HepG2 (cell line): ENCODE measurements around the gene SLC22A31. TPM values are rescaled to one million over a fixed set of nuclear protein-coding genes. Genes with fewer than 3 reads are reported as not detected.

ENCODE experiments used
- ATF7 ChIP-seq, 2 experiments: fragments of 450-650 bp in 1 of 2; sonication (generic) in 1 of 2; formaldehyde crosslinking in 1 of 2; IDR thresholded peaks; 2 replicates each; pipeline versions ENCODE4 v1.4.0 to v1.6.1; 2016 to 2020; ENCODE audit warnings: antibody characterized with exemption in 1 of 2, mild to moderate bottlenecking in 1 of 2, missing genetic modification reagents in 1 of 2
- CC2D1A ChIP-seq: sonication (generic); formaldehyde crosslinking; IDR thresholded peaks from 2 replicates; pipeline ENCODE4 v1.8.1; 2023; ENCODE audit warnings: mild to moderate bottlenecking, missing genetic modification reagents
- ELF3 ChIP-seq: IDR thresholded peaks from 2 replicates; pipeline ENCODE4 v1.6.1; 2016; ENCODE audit warnings: missing genetic modification reagents, missing compliant biosample characterization
- FOSL2 ChIP-seq: sonication (generic); formaldehyde crosslinking; IDR thresholded peaks from 2 replicates; pipeline ENCODE4 v1.4.0; 2020; ENCODE audit warnings: missing genetic modification reagents
- HCFC1 ChIP-seq: fragments of 150-350 bp; IDR thresholded peaks from 2 replicates; pipeline ENCODE4 v1.6.1; 2014; ENCODE audit warnings: low read depth, low read length
- IRF1 ChIP-seq: sonication (generic); formaldehyde crosslinking; IDR thresholded peaks from 2 replicates; pipeline ENCODE4 v1.4.0; 2020; ENCODE audit warnings: low read depth, mild to moderate bottlenecking, missing genetic modification reagents
- JUNB ChIP-seq: sonication (generic); formaldehyde crosslinking; IDR thresholded peaks from 2 replicates; pipeline ENCODE4 v1.8.0; 2022; ENCODE audit warnings: missing genetic modification reagents, mild to moderate bottlenecking, borderline replicate concordance
- KLF16 ChIP-seq, 2 experiments: sonication (generic) in 1 of 2; formaldehyde crosslinking in 1 of 2; IDR thresholded peaks; 2 replicates each; pipeline versions ENCODE4 v1.6.1 to v1.8.0; 2016 to 2023; ENCODE audit warnings: missing genetic modification reagents in 2 of 2, missing compliant biosample characterization in 1 of 2
- NFKB2 ChIP-seq: sonication (generic); formaldehyde crosslinking; IDR thresholded peaks from 2 replicates; pipeline ENCODE4 v1.4.0; 2020; ENCODE audit warnings: missing genetic modification reagents, borderline replicate concordance
- NR2F2 ChIP-seq: IDR thresholded peaks from 2 replicates; pipeline ENCODE4 v1.6.1; 2012; ENCODE audit warnings: low read depth, inconsistent platforms, borderline replicate concordance
- SAP130 ChIP-seq: IDR thresholded peaks from 2 replicates; pipeline ENCODE4 v1.6.1; 2016; ENCODE audit warnings: low read depth
- SRSF4 ChIP-seq: fragments of 200-400 bp; formaldehyde crosslinking; IDR thresholded peaks from one replicate; pipeline ENCODE4 v1.6.1; 2018; ENCODE audit warnings: mild to moderate bottlenecking, low read depth, low read length, moderate library complexity; ENCODE audit not compliant: poor library complexity, severe bottlenecking
- TFE3 ChIP-seq: IDR thresholded peaks from 2 replicates; pipeline ENCODE4 v1.6.1; 2016
- ZFP1 ChIP-seq: IDR thresholded peaks from 2 replicates; pipeline ENCODE4 v1.6.1; 2016
- ZNF30 ChIP-seq: sonication (generic); formaldehyde crosslinking; IDR thresholded peaks from 2 replicates; pipeline ENCODE4 v1.5.0; 2020; ENCODE audit warnings: mild to moderate bottlenecking, missing genetic modification reagents
- ZNF331 ChIP-seq: sonication (generic); formaldehyde crosslinking; IDR thresholded peaks from 2 replicates; pipeline ENCODE4 v1.4.0; 2020; ENCODE audit warnings: missing genetic modification reagents
- ZNF34 ChIP-seq: sonication (generic); formaldehyde crosslinking; IDR thresholded peaks from 2 replicates; pipeline ENCODE4 v1.4.0; 2020; ENCODE audit warnings: mild to moderate bottlenecking, missing genetic modification reagents, borderline replicate concordance
- ZNF678 ChIP-seq: sonication (generic); formaldehyde crosslinking; IDR thresholded peaks from 2 replicates; pipeline ENCODE4 v1.4.0; 2020; ENCODE audit warnings: mild to moderate bottlenecking, missing genetic modification reagents
- ZNF792 ChIP-seq: IDR thresholded peaks from 2 replicates; pipeline ENCODE4 v1.6.1; 2016
- ZSCAN9 ChIP-seq: IDR thresholded peaks from 2 replicates; pipeline ENCODE4 v1.6.1; 2016; ENCODE audit warnings: borderline replicate concordance
- polyA plus RNA-seq, 8 experiments: library from polyadenylated mRNA; depleted of rRNA in 3 of 8; stranded (reverse) in 7 of 8; unstranded in 1 of 8; fragments of >200 nt; fragmentation: Illumina TruSeq in 4 of 8; extraction: Trizol in 4 of 8; gene quantifications; 2 replicates each; pipeline versions ENCODE4 v1.2.1 to v1.2.3, GENCODE V29; 2011 to 2016; ENCODE audit warnings: low read depth in 4 of 8, missing spikeins in 1 of 8, mixed read lengths in 1 of 8; ENCODE audit not compliant: insufficient read depth in 1 of 8
- total RNA-seq, 5 experiments: library from RNA; depleted of rRNA; stranded (reverse); fragments of >200 nt; fragmentation: Illumina TruSeq; extraction: Trizol; gene quantifications; 2 replicates each; pipeline ENCODE4 v1.2.3, GENCODE V29; 2016; ENCODE audit warnings: low read depth in 1 of 5
- TF ChIP-seq, protein P1 (sequence below): sonication (generic); formaldehyde crosslinking; IDR thresholded peaks from 2 replicates; pipeline ENCODE4 v1.4.0; 2020; ENCODE audit warnings: mild to moderate bottlenecking, missing genetic modification reagents
- TF ChIP-seq, protein P2 (sequence below): sonication (generic); formaldehyde crosslinking; IDR thresholded peaks from 2 replicates; pipeline ENCODE4 v1.8.0; 2022; ENCODE audit warnings: mild to moderate bottlenecking, missing genetic modification reagents; ENCODE audit not compliant: insufficient replicate concordance
- TF ChIP-seq, protein P3 (sequence below): sonication (generic); formaldehyde crosslinking; IDR thresholded peaks from 2 replicates; pipeline ENCODE4 v1.5.0; 2020; ENCODE audit warnings: missing genetic modification reagents

Gene SLC22A31
- total and polyA plus RNA-seq, 2 of the 13 experiments (the other 11 are each of a cell fraction or from before 2014, with no cell fraction given): 67.3 to 83.3 TPM

DNA sequence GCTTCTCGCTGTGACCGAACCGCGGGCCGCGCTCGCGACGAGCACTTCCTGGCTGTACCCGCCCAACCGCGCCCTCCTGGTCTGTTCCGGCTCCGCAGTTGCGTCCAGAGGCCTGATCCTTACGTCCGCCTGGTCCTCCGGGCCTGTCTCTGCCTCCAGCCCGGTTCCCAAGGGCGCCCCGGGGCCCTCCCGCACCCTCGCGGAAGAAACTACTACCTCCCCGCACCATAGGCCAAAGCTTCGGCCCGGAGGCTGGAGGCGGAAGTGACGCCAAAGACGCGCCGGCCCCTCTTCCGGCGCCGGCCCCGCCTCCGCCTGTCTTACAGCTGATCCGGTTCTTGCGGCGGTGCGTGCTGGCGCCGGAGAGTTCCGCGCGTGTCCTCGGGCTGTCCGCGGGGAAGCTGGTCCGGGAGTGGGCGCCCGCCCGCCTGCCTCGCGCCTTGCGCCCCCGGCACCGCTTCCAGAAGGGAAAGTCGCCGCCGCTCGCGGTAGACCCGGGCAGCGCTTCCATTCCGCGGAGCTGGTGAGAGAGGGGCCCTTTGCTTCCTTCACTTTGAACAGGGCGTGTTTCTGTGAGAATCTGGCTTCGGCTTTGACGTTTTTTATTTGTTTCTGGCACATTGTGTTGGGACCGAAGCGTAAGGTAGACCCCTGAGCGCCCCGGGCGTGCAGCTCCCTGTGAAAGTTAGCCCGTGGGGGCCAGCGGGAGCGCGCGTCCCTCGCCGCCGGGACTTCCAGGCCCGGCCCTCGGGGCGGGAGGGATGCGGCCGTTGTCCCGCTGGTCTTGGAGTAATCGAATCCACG lies 17.3 kb upstream of the SLC22A31 start, which contains the start of gene ZNF778 (continued):
- TF ChIP-seq, protein P1, sequence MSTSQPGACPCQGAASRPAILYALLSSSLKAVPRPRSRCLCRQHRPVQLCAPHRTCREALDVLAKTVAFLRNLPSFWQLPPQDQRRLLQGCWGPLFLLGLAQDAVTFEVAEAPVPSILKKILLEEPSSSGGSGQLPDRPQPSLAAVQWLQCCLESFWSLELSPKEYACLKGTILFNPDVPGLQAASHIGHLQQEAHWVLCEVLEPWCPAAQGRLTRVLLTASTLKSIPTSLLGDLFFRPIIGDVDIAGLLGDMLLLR: peak; percentile 85; the same call in 1 of the 2 replicates
- TF ChIP-seq NR2F2 (peak; percentile 38; the same call in 1 of the 2 replicates), KLF16 (CRISPR knock-in tag; IDR thresholded peaks at IDR 0.05) (peak in 1 of 2 experiments; percentile 98; a peak in 2 of 4 replicates), TFE3 (CRISPR knock-in tag) (peak; percentile 66; the same call in 1 of the 2 replicates), ZNF331 (CRISPR knock-in tag) (peak; percentile 71), JUNB (CRISPR knock-in tag) (no peak), ZFP1 (CRISPR knock-in tag) (peak; percentile 80; the same call in 1 of the 2 replicates), ELF3 (peak; percentile 81), FOSL2 (CRISPR knock-in tag) (peak; percentile 46), ZNF678 (CRISPR knock-in tag) (no peak), ZNF34 (CRISPR knock-in tag) (no peak; the same call in 1 of the 2 replicates), NFKB2 (CRISPR knock-in tag) (peak; percentile 92; the same call in 1 of the 2 replicates), IRF1 (CRISPR knock-in tag) (0 out of 2 replicates have a peak, but pooled peaks have one; percentile 26), ZNF30 (peak; percentile 87; the same call in 1 of the 2 replicates), HCFC1 (peak; percentile 61; the same call in 1 of the 2 replicates), ZSCAN9 (CRISPR knock-in tag) (peak; percentile 84), SRSF4 (no peak), CC2D1A (CRISPR knock-in tag) (no peak), ZNF792 (CRISPR knock-in tag) (peak; percentile 92), ATF7 (IDR thresholded peaks at IDR 0.05) (no peak), ATF7 (CRISPR knock-in tag; IDR thresholded peaks at IDR 0.05) (0 out of 2 replicates have a peak, but pooled peaks have one; percentile 71), SAP130 (CRISPR knock-in tag) (peak; percentile 100)
- TF ChIP-seq, protein P2, sequence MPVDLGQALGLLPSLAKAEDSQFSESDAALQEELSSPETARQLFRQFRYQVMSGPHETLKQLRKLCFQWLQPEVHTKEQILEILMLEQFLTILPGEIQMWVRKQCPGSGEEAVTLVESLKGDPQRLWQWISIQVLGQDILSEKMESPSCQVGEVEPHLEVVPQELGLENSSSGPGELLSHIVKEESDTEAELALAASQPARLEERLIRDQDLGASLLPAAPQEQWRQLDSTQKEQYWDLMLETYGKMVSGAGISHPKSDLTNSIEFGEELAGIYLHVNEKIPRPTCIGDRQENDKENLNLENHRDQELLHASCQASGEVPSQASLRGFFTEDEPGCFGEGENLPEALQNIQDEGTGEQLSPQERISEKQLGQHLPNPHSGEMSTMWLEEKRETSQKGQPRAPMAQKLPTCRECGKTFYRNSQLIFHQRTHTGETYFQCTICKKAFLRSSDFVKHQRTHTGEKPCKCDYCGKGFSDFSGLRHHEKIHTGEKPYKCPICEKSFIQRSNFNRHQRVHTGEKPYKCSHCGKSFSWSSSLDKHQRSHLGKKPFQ (CRISPR knock-in tag): peak; percentile 58
- TF ChIP-seq, protein P3, sequence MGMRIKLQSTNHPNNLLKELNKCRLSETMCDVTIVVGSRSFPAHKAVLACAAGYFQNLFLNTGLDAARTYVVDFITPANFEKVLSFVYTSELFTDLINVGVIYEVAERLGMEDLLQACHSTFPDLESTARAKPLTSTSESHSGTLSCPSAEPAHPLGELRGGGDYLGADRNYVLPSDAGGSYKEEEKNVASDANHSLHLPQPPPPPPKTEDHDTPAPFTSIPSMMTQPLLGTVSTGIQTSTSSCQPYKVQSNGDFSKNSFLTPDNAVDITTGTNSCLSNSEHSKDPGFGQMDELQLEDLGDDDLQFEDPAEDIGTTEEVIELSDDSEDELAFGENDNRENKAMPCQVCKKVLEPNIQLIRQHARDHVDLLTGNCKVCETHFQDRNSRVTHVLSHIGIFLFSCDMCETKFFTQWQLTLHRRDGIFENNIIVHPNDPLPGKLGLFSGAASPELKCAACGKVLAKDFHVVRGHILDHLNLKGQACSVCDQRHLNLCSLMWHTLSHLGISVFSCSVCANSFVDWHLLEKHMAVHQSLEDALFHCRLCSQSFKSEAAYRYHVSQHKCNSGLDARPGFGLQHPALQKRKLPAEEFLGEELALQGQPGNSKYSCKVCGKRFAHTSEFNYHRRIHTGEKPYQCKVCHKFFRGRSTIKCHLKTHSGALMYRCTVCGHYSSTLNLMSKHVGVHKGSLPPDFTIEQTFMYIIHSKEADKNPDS (CRISPR knock-in tag): peak; percentile 79
